Spleen (tissue), 11 donors: ENCODE measurements around the gene SLC25A29. TPM values are rescaled to one million over a fixed set of nuclear protein-coding genes. Genes with fewer than 3 reads are reported as not detected.

Experiments used
- DNase-seq: peaks from one replicate; pipeline ENCODE4 v3.0.0-alpha.2; 2020
- H3K27ac ChIP-seq, 8 donors: fragments of 200-600 bp; sonication (generic) in 7 of 8; 1 replicate in 4 of 8; 2 replicates in 4 of 8; pipeline versions ENCODE4 v1.5.0 to v1.8.0; 2016 to 2021; ENCODE audit warnings: inconsistent platforms in 4 of 8, mild to moderate bottlenecking in 4 of 8, moderate library complexity in 1 of 8
- H3K27me3 ChIP-seq, 7 donors: fragments of 200-600 bp; sonication (generic) in 6 of 7; replicated peaks in 1 of 7; 1 replicate in 4 of 7; 2 replicates in 3 of 7; pipeline versions ENCODE4 v1.5.0 to v1.8.0; 2016 to 2021; ENCODE audit warnings: inconsistent platforms in 3 of 7, mild to moderate bottlenecking in 1 of 7
- H3K36me3 ChIP-seq, 6 donors: fragments of 200-600 bp; sonication (generic) in 5 of 6; 1 replicate in 4 of 6; 2 replicates in 2 of 6; pipeline versions ENCODE4 v1.5.0 to v1.8.0; 2016 to 2021; ENCODE audit warnings: inconsistent platforms in 2 of 6
- H3K4me1 ChIP-seq, 6 donors: fragments of 200-600 bp; sonication (generic) in 5 of 6; 1 replicate in 3 of 6; 2 replicates in 3 of 6; pipeline versions ENCODE4 v1.5.0 to v1.8.0; 2016 to 2021; ENCODE audit warnings: inconsistent platforms in 3 of 6
- H3K4me3 ChIP-seq, 8 donors: fragments of 200-600 bp; sonication (generic) in 7 of 8; 1 replicate in 4 of 8; 2 replicates in 4 of 8; pipeline versions ENCODE4 v1.5.0 to v1.8.0; 2016 to 2021; ENCODE audit warnings: inconsistent platforms in 4 of 8, mild to moderate bottlenecking in 4 of 8, moderate library complexity in 2 of 8
- H3K9me3 ChIP-seq, 8 donors: fragments of 200-600 bp; sonication (generic) in 7 of 8; 1 replicate in 4 of 8; 2 replicates in 4 of 8; pipeline versions ENCODE4 v1.5.0 to v1.8.0; 2016 to 2021; ENCODE audit warnings: inconsistent platforms in 4 of 8
- CTCF ChIP-seq, 11 experiments: fragments of 200-600 bp in 7 of 11; fragments of 450-650 bp in 4 of 11; sonication (generic) in 4 of 11; IDR thresholded peaks in 8 of 11; conservative IDR thresholded peaks in 3 of 11; 1 replicate in 7 of 11; 2 replicates in 4 of 11; pipeline versions ENCODE4 v1.4.0 to v1.8.0; 2016 to 2021; ENCODE audit warnings: antibody characterized with exemption in 11 of 11, inconsistent platforms in 4 of 11, mild to moderate bottlenecking in 1 of 11
- POLR2A ChIP-seq, 3 donors: fragments of 450-650 bp; IDR thresholded peaks; one replicate each; pipeline ENCODE4 v1.5.1; 2017; ENCODE audit warnings: antibody characterized with exemption in 3 of 3, mild to moderate bottlenecking in 1 of 3
- POLR2AphosphoS5 ChIP-seq, 3 donors: sonication (generic); formaldehyde crosslinking; IDR thresholded peaks; one replicate each; pipeline ENCODE4 v1.5.1; 2017; ENCODE audit warnings: antibody characterized with exemption in 3 of 3
- WGBS, 5 donors: extraction: QIAGEN DNeasy Blood & Tissue Kit in 3 of 5; methylation state at CpG; one replicate each; pipeline versions ENCODE4 v1.1.5 to v1.1.7; 2013 to 2018; 5-methylcytosine and 5-hydroxymethylcytosine counted together
- intact Hi-C: fragments of 100-400 bp; cut with DNase I; formaldehyde crosslinking; loops from one replicate; pipeline ENCODE4 v1.15.0; 2023; ENCODE audit warnings: low total_unique reads
- polyA plus RNA-seq, 3 donors: library from polyadenylated mRNA; stranded (reverse); fragments of 200-250 nt; gene quantifications; one replicate each; pipeline ENCODE4 v1.2.1, GENCODE V29; 2013
- total RNA-seq, 7 donors: library from RNA; depleted of rRNA in 3 of 7; stranded (reverse); fragments of >200 nt in 3 of 7; fragmentation: NEBNext Ultra II Directional in 4 of 7; extraction: Animal tissue kit (Norgen Biotek cat#: 25700) in 4 of 7; gene quantifications; one replicate each; pipeline versions ENCODE4 v1.1.0 to v1.2.1, GENCODE V29; 2016 to 2021
- donor health status: healthy with polysubstance abuse.
- donor health status: DM: no; HTN: no; CAD: no; lungs with moderate emphysema.
- donor health status: DM: no; HTN: no; CAD: no.
- donor health status: Bipolar disorder and iron deficiency.
- donor health status: healthy.
- donor health status: DM: no; HTN: no; CAD: no.
- donor health status: DM: yes; HTN: yes; CAD: no.

Gene SLC25A29
- total and polyA plus RNA-seq, 10 donors: 19.6 to 52.9 (median 32.5) TPM

GRCh38 chr14:100330007-100330344 lies 23.7 kb upstream of the SLC25A29 start:
- no peak for DNase-seq
- H3K9me3 ChIP-seq: no peaks in the 10 kb centered on the region
- TF ChIP-seq POLR2A (IDR thresholded peaks at IDR 0.05) (no peak), POLR2AphosphoS5 (IDR thresholded peaks at IDR 0.05) (no peak), CTCF (IDR thresholded peaks at IDR 0.05 in 8 of 11, conservative IDR thresholded peaks at IDR 0.05 in 3 of 11) (no peak)
- no peaks in the 10 kb centered on the region for H3K27me3 ChIP-seq
- 85 to 92% (median 88%) methylated on average over 8 to 11 of the region's 11 CpGs for WGBS, 5 donors
- peaks cover 0 to 32% (median 23%) of the 10 kb centered on the region in 6 donors for H3K36me3 ChIP-seq
- H3K27ac ChIP-seq: no peak overlapping the region
- intact Hi-C loops: no loop called here
- no peak overlapping the region for H3K4me3 ChIP-seq
- H3K4me1 ChIP-seq: no peaks in the 10 kb centered on the region

GRCh38 chr14:100329233-100330006 lies 23.2 kb upstream of the SLC25A29 start:
- Histone ChIP-seq H3K4me1 (no peaks in the 10 kb centered on the region), H3K9me3 (no peaks in the 10 kb centered on the region), H3K4me3 (no peak overlapping the region), H3K27ac (no peak overlapping the region), H3K27me3 (no peaks in the 10 kb centered on the region), H3K36me3 (peaks cover 0 to 26% (median 17%) of the 10 kb centered on the region in 6 donors)
- no peak for DNase-seq
- 83 to 94% (median 88%) methylated on average over 21 to 36 of the region's 36 CpGs for WGBS, 5 donors
- TF ChIP-seq CTCF (IDR thresholded peaks at IDR 0.05 in 8 of 11, conservative IDR thresholded peaks at IDR 0.05 in 3 of 11) (no peak), POLR2AphosphoS5 (IDR thresholded peaks at IDR 0.05) (no peak), POLR2A (IDR thresholded peaks at IDR 0.05) (no peak)
- intact Hi-C loops: no loop called here

GRCh38 chr14:100328495-100329163 lies 22.4 kb upstream of the SLC25A29 start:
- H3K4me3 ChIP-seq: no peak overlapping the region
- no peak for DNase-seq
- H3K9me3 ChIP-seq: no peaks in the 10 kb centered on the region
- H3K4me1 ChIP-seq: no peaks in the 10 kb centered on the region
- WGBS, 5 donors: 81 to 85% (median 82%) methylated on average over 10 to 32 of the region's 32 CpGs
- TF ChIP-seq CTCF (IDR thresholded peaks at IDR 0.05 in 8 of 11, conservative IDR thresholded peaks at IDR 0.05 in 3 of 11) (no peak), POLR2AphosphoS5 (IDR thresholded peaks at IDR 0.05) (no peak), POLR2A (IDR thresholded peaks at IDR 0.05) (no peak)
- no peaks in the 10 kb centered on the region for H3K27me3 ChIP-seq
- intact Hi-C loops: no loop called here
- H3K36me3 ChIP-seq: peaks cover 0 to 18% (median 12%) of the 10 kb centered on the region in 6 donors
- no peak overlapping the region for H3K27ac ChIP-seq

- no peak overlapping the region for H3K4me3 ChIP-seq
- H3K36me3 ChIP-seq: peaks cover 0 to 4% (median 1%) of the 10 kb centered on the region in 6 donors
- intact Hi-C loops: no loop called here
- no peak overlapping the region for H3K27ac ChIP-seq
- DNase-seq: no peak
- H3K27me3 ChIP-seq: no peaks in the 10 kb centered on the region
- no peak for TF ChIP-seq POLR2A (IDR thresholded peaks at IDR 0.05)
- no peak for TF ChIP-seq CTCF (IDR thresholded peaks at IDR 0.05 in 8 of 11, conservative IDR thresholded peaks at IDR 0.05 in 3 of 11)
- no peak for TF ChIP-seq POLR2AphosphoS5 (IDR thresholded peaks at IDR 0.05)
- H3K4me1 ChIP-seq: peaks cover 0 to 3% (median 1%) of the 10 kb centered on the region in 6 donors
- 95 to 96% (median 95%) methylated on average over 21 to 24 of the region's 24 CpGs for WGBS, 5 donors
- no peaks in the 10 kb centered on the region for H3K9me3 ChIP-seq
Measured at GRCh38 chr14:100327128-100327527, 20.9 kb upstream of the SLC25A29 start.
